Naive B cell (primary cell): ENCODE data around the gene RMND5B. TPM values are rescaled to one million over a fixed set of nuclear protein-coding genes. Genes with fewer than 3 reads are reported as not detected.

Experiments
- ATAC-seq, 2 donors: fragments of 150-1000 bp; cut with Tn5 transposase; 2 replicates each; pipeline ENCODE4 v1.10.0; 2021; ENCODE audit warnings: low read depth in 2 of 2, mild to moderate bottlenecking in 2 of 2, moderate library complexity in 2 of 2
- DNase-seq: peaks from one replicate; pipeline ENCODE4 v3.0.0; 2022
- H3K27ac Mint-ChIP-seq, 6 donors: one replicate each; pipeline ENCODE4 v1.8.0; 2020 to 2022; ENCODE audit warnings: mild to moderate bottlenecking in 6 of 6, mixed read lengths in 6 of 6, moderate library complexity in 5 of 6, inconsistent platforms in 2 of 6
- H3K27me3 Mint-ChIP-seq, 3 donors: one replicate each; pipeline ENCODE4 v1.8.0; 2021 to 2022; ENCODE audit warnings: mixed read lengths in 3 of 3, mild to moderate bottlenecking in 1 of 3
- H3K36me3 Mint-ChIP-seq, 2 donors: one replicate each; pipeline ENCODE4 v1.8.0; 2020 to 2022; ENCODE audit warnings: mixed read lengths in 2 of 2, inconsistent platforms in 1 of 2, mild to moderate bottlenecking in 1 of 2
- H3K4me1 Mint-ChIP-seq, 3 donors: one replicate each; pipeline ENCODE4 v1.8.0; 2020 to 2022; ENCODE audit warnings: mixed read lengths in 3 of 3, inconsistent platforms in 1 of 3, mild to moderate bottlenecking in 1 of 3, moderate library complexity in 1 of 3
- H3K4me3 Mint-ChIP-seq, 8 donors: one replicate each; pipeline ENCODE4 v1.8.0; 2020 to 2022; ENCODE audit warnings: mild to moderate bottlenecking in 8 of 8, mixed read lengths in 8 of 8, moderate library complexity in 8 of 8, inconsistent platforms in 2 of 8
- H3K9me3 Mint-ChIP-seq, 7 donors: one replicate each; pipeline ENCODE4 v1.8.0; 2020 to 2022; ENCODE audit warnings: mixed read lengths in 7 of 7, mild to moderate bottlenecking in 5 of 7, inconsistent platforms in 2 of 7, moderate library complexity in 1 of 7
- polyA plus RNA-seq, 6 donors: library from polyadenylated mRNA; unstranded; fragments of 300-500 nt; fragmentation: Illumina TruSeq; gene quantifications; one replicate each; pipeline ENCODE4 v1.2.3, GENCODE V29; 2021; ENCODE audit warnings: low read depth in 6 of 6

The RMND5B gene
- polyA plus RNA-seq, 6 donors from 2014 or later: 36.2 to 82.3 (median 40.3) TPM

- Mint-ChIP-seq H3K9me3 (no peaks in the 10 kb centered on the region), H3K36me3 (no peaks in the 10 kb centered on the region), H3K4me3 (peak overlapping the region; percentile 81 to 100 (median 97)), H3K27me3 (no peaks in the 10 kb centered on the region), H3K27ac (peak overlapping the region; percentile 91 to 100 (median 98)), H3K4me1 (peaks cover 46 to 74% (median 74%) of the 10 kb centered on the region in 3 donors)
- DNase-seq (peak; percentile 91), ATAC-seq (peak; percentile 64 to 66)
Measured at GRCh38 chr5:178116143-178116885, 14.5 kb upstream of the RMND5B start.

- Mint-ChIP-seq H3K4me1 (peaks cover 47 to 79% (median 73%) of the 10 kb centered on the region in 3 donors), H3K9me3 (no peaks in the 10 kb centered on the region), H3K27ac (peak overlapping the region; percentile 84 to 100 (median 88)), H3K36me3 (no peaks in the 10 kb centered on the region), H3K27me3 (no peaks in the 10 kb centered on the region), H3K4me3 (peak overlapping the region; percentile 61 to 99 (median 94))
- no peak for ATAC-seq
- peak; percentile 63 for DNase-seq
Measured at GRCh38 chr5:178117923-178118701, 12.7 kb upstream of the RMND5B start.

GRCh38 chr5:178119915-178120606, 10.8 kb upstream of the RMND5B start:
- Mint-ChIP-seq H3K9me3 (no peaks in the 10 kb centered on the region), H3K4me3 (peak overlapping the region in 5 of 8 donors; percentile 8 to 99 (median 82)), H3K4me1 (peaks cover 46 to 84% (median 63%) of the 10 kb centered on the region in 3 donors), H3K36me3 (no peaks in the 10 kb centered on the region), H3K27me3 (no peaks in the 10 kb centered on the region), H3K27ac (peak overlapping the region in 4 of 6 donors; percentile 82 to 100 (median 89))
- ATAC-seq: no peak
- DNase-seq: no peak

- Mint-ChIP-seq H3K27me3 (no peaks in the 10 kb centered on the region), H3K4me3 (peak overlapping the region; percentile 47 to 89 (median 76)), H3K36me3 (no peaks in the 10 kb centered on the region), H3K27ac (peak overlapping the region; percentile 66 to 97 (median 90)), H3K9me3 (no peaks in the 10 kb centered on the region), H3K4me1 (peaks cover 41 to 80% (median 56%) of the 10 kb centered on the region in 3 donors)
- ATAC-seq (peak; percentile 46 to 60), DNase-seq (peak; percentile 78)
Measured at GRCh38 chr5:178120607-178121357, 10.0 kb upstream of the RMND5B start.

- peak overlapping the region; percentile 35 to 89 (median 75) for H3K4me3 Mint-ChIP-seq
Measured at GRCh38 chr5:178121391-178122276, 9.2 kb upstream of the RMND5B start.

GRCh38 chr5:178122346-178122745, 8.5 kb upstream of the RMND5B start:
- H3K27ac Mint-ChIP-seq: peak overlapping the region in 3 of 6 donors; percentile 26 to 66 (median 29)

More at GRCh38 chr5:178121391-178122276, 9.2 kb upstream of the RMND5B start:
- Mint-ChIP-seq H3K27me3 (no peaks in the 10 kb centered on the region), H3K9me3 (no peaks in the 10 kb centered on the region), H3K36me3 (no peaks in the 10 kb centered on the region), H3K27ac (peak overlapping the region in 5 of 6 donors; percentile 42 to 90 (median 76)), H3K4me1 (peaks cover 38 to 72% (median 48%) of the 10 kb centered on the region in 3 donors)
- DNase-seq (no peak), ATAC-seq (no peak)

GRCh38 chr5:178123094-178123965, 7.5 kb upstream of the RMND5B start:
- ATAC-seq (no peak), DNase-seq (no peak)
- Mint-ChIP-seq H3K4me3 (peak overlapping the region in 1 of 8 donors; percentile 12), H3K4me1 (peaks cover 32 to 57% (median 34%) of the 10 kb centered on the region in 3 donors), H3K36me3 (no peaks in the 10 kb centered on the region), H3K9me3 (no peaks in the 10 kb centered on the region), H3K27ac (peak overlapping the region in 1 of 6 donors; percentile 80), H3K27me3 (no peaks in the 10 kb centered on the region)

More at GRCh38 chr5:178122346-178122745, 8.5 kb upstream of the RMND5B start:
- Mint-ChIP-seq H3K36me3 (no peaks in the 10 kb centered on the region), H3K4me3 (peak overlapping the region in 1 of 8 donors; percentile 6), H3K9me3 (no peaks in the 10 kb centered on the region), H3K4me1 (peaks cover 34 to 66% (median 42%) of the 10 kb centered on the region in 3 donors), H3K27me3 (no peaks in the 10 kb centered on the region)
- no peak for ATAC-seq
- no peak for DNase-seq

GRCh38 chr5:178123966-178124925, 6.6 kb upstream of the RMND5B start:
- H3K36me3 Mint-ChIP-seq: no peaks in the 10 kb centered on the region

GRCh38 chr5:178125253-178125906, 5.4 kb upstream of the RMND5B start:
- ATAC-seq: no peak
- no peaks in the 10 kb centered on the region for H3K36me3 Mint-ChIP-seq
- DNase-seq: no peak
- H3K9me3 Mint-ChIP-seq: no peaks in the 10 kb centered on the region
- peak overlapping the region in 2 of 8 donors; percentile 9 to 46 for H3K4me3 Mint-ChIP-seq
- peaks cover 22 to 40% (median 27%) of the 10 kb centered on the region in 3 donors for H3K4me1 Mint-ChIP-seq
- H3K27ac Mint-ChIP-seq: peak overlapping the region in 1 of 6 donors; percentile 71
- H3K27me3 Mint-ChIP-seq: no peaks in the 10 kb centered on the region

More at GRCh38 chr5:178123966-178124925, 6.6 kb upstream of the RMND5B start:
- DNase-seq (no peak), ATAC-seq (no peak)
- H3K27ac Mint-ChIP-seq: peak overlapping the region in 2 of 6 donors; percentile 79 to 89
- H3K4me1 Mint-ChIP-seq: peaks cover 23 to 48% (median 29%) of the 10 kb centered on the region in 3 donors
- no peak overlapping the region for H3K4me3 Mint-ChIP-seq
- no peaks in the 10 kb centered on the region for H3K9me3 Mint-ChIP-seq
- H3K27me3 Mint-ChIP-seq: no peaks in the 10 kb centered on the region

GRCh38 chr5:178126556-178126955, 4.3 kb upstream of the RMND5B start:
- Mint-ChIP-seq H3K4me1 (peaks cover 15 to 34% (median 18%) of the 10 kb centered on the region in 3 donors), H3K36me3 (no peaks in the 10 kb centered on the region), H3K27ac (peak overlapping the region in 1 of 6 donors; percentile 63), H3K4me3 (peak overlapping the region in 1 of 8 donors; percentile 66), H3K27me3 (no peaks in the 10 kb centered on the region), H3K9me3 (no peaks in the 10 kb centered on the region)
- ATAC-seq (no peak), DNase-seq (no peak)
